Skeletal muscle tissue (tissue), 4 donors: Measurements from ENCODE around the gene SDF2. TPM values are rescaled to one million over a fixed set of nuclear protein-coding genes. Genes with fewer than 3 reads are reported as not detected.

ENCODE experiments used
- H3K27ac ChIP-seq: one replicate; pipeline ENCODE4 v1.7.0; 2013; ENCODE audit warnings: mild to moderate bottlenecking, low read depth, low read length, inconsistent platforms
- H3K27me3 ChIP-seq, 3 donors: one replicate each; pipeline ENCODE4 v1.7.0; 2013; ENCODE audit warnings: low read length in 3 of 3; ENCODE audit not compliant: control insufficient read depth in 3 of 3, insufficient read depth in 3 of 3
- H3K36me3 ChIP-seq, 3 donors: one replicate each; pipeline ENCODE4 v1.7.0; 2013; ENCODE audit warnings: low read length in 3 of 3; ENCODE audit not compliant: control insufficient read depth in 3 of 3, insufficient read depth in 3 of 3
- H3K4me1 ChIP-seq, 3 donors: one replicate each; pipeline ENCODE4 v1.7.0; 2013; ENCODE audit warnings: low read length in 3 of 3, mild to moderate bottlenecking in 3 of 3; ENCODE audit not compliant: control insufficient read depth in 3 of 3, insufficient read depth in 3 of 3
- H3K4me3 ChIP-seq, 3 donors: one replicate each; pipeline ENCODE4 v1.7.0; 2013; ENCODE audit warnings: low read length in 3 of 3
- H3K9ac ChIP-seq, 3 donors: one replicate each; pipeline ENCODE4 v1.7.0; 2013; ENCODE audit warnings: low read length in 3 of 3, mild to moderate bottlenecking in 3 of 3, moderate library complexity in 2 of 3, low read depth in 1 of 3
- H3K9me3 ChIP-seq, 3 donors: one replicate each; pipeline ENCODE4 v1.7.0; 2013; ENCODE audit warnings: low read length in 3 of 3; ENCODE audit not compliant: control insufficient read depth in 3 of 3
- total RNA-seq: library from RNA; depleted of rRNA; stranded (reverse); fragments of >200 nt; gene quantifications from one replicate; pipeline ENCODE4 v1.2.3, GENCODE V29; 2014
- donor health status: Osteomylitis.

The SDF2 gene
- total RNA-seq, 1 donor from 2014 or later: 41.2 TPM

- no peaks in the 10 kb centered on the region for H3K9me3 ChIP-seq
- peaks cover 49 to 60% (median 58%) of the 10 kb centered on the region in 3 donors for H3K36me3 ChIP-seq
- no peak overlapping the region for H3K9ac ChIP-seq
- peaks cover 30 to 34% (median 31%) of the 10 kb centered on the region in 3 donors for H3K4me1 ChIP-seq
- no peak overlapping the region for H3K4me3 ChIP-seq
- H3K27me3 ChIP-seq: no peaks in the 10 kb centered on the region
- H3K27ac ChIP-seq: no peak overlapping the region
Measured at GRCh38 chr17:28641579-28641978, 20.1 kb downstream of the SDF2 start.

GRCh38 chr17:28635506-28635905, 26.2 kb downstream of the SDF2 start:
- Histone ChIP-seq H3K9ac (no peak overlapping the region), H3K4me1 (no peaks in the 10 kb centered on the region), H3K27ac (no peak overlapping the region), H3K9me3 (no peaks in the 10 kb centered on the region), H3K4me3 (no peak overlapping the region), H3K27me3 (no peaks in the 10 kb centered on the region), H3K36me3 (peaks cover 86 to 97% (median 93%) of the 10 kb centered on the region in 3 donors)

GRCh38 chr17:28634206-28634865, 27.4 kb downstream of the SDF2 start:
- Histone ChIP-seq H3K9ac (no peak overlapping the region), H3K9me3 (no peaks in the 10 kb centered on the region), H3K27ac (no peak overlapping the region), H3K4me3 (no peak overlapping the region), H3K36me3 (peaks cover 78 to 94% (median 82%) of the 10 kb centered on the region in 3 donors), H3K27me3 (no peaks in the 10 kb centered on the region), H3K4me1 (no peaks in the 10 kb centered on the region)

- no peak overlapping the region for H3K4me3 ChIP-seq
- peaks cover 24 to 60% (median 52%) of the 10 kb centered on the region in 3 donors for H3K36me3 ChIP-seq
- no peaks in the 10 kb centered on the region for H3K9me3 ChIP-seq
- no peaks in the 10 kb centered on the region for H3K27me3 ChIP-seq
- no peak overlapping the region for H3K9ac ChIP-seq
- H3K4me1 ChIP-seq: peaks cover 4 to 13% (median 10%) of the 10 kb centered on the region in 3 donors
- no peak overlapping the region for H3K27ac ChIP-seq
Measured at GRCh38 chr17:28626818-28627217, 34.9 kb downstream of the SDF2 start.

GRCh38 chr17:28624148-28624547, 37.6 kb downstream of the SDF2 start:
- no peak overlapping the region for H3K4me3 ChIP-seq
- H3K27ac ChIP-seq: peak overlapping the region; percentile 68
- no peaks in the 10 kb centered on the region for H3K9me3 ChIP-seq
- H3K27me3 ChIP-seq: no peaks in the 10 kb centered on the region
- peaks cover 4 to 13% (median 10%) of the 10 kb centered on the region in 3 donors for H3K4me1 ChIP-seq
- peaks cover 37 to 68% (median 68%) of the 10 kb centered on the region in 3 donors for H3K36me3 ChIP-seq
- no peak overlapping the region for H3K9ac ChIP-seq

GRCh38 chr17:28623696-28624095, 38.0 kb downstream of the SDF2 start:
- peak overlapping the region; percentile 68 for H3K27ac ChIP-seq

GRCh38 chr17:28622186-28622585, 39.5 kb downstream of the SDF2 start:
- Histone ChIP-seq H3K4me3 (no peak overlapping the region), H3K9ac (no peak overlapping the region), H3K4me1 (peaks cover 4 to 13% (median 10%) of the 10 kb centered on the region in 3 donors), H3K36me3 (peaks cover 48 to 75% (median 69%) of the 10 kb centered on the region in 3 donors), H3K9me3 (no peaks in the 10 kb centered on the region), H3K27me3 (no peaks in the 10 kb centered on the region), H3K27ac (no peak overlapping the region)

More at GRCh38 chr17:28623696-28624095, 38.0 kb downstream of the SDF2 start:
- Histone ChIP-seq H3K36me3 (peaks cover 42 to 72% (median 72%) of the 10 kb centered on the region in 3 donors), H3K9me3 (no peaks in the 10 kb centered on the region), H3K27me3 (no peaks in the 10 kb centered on the region), H3K4me1 (peaks cover 4 to 13% (median 10%) of the 10 kb centered on the region in 3 donors), H3K4me3 (no peak overlapping the region), H3K9ac (no peak overlapping the region)

- H3K27ac ChIP-seq: no peak overlapping the region
- no peaks in the 10 kb centered on the region for H3K27me3 ChIP-seq
- H3K9me3 ChIP-seq: no peaks in the 10 kb centered on the region
- no peak overlapping the region for H3K4me3 ChIP-seq
- peaks cover 67 to 88% (median 81%) of the 10 kb centered on the region in 3 donors for H3K36me3 ChIP-seq
- peaks cover 4 to 13% (median 10%) of the 10 kb centered on the region in 3 donors for H3K4me1 ChIP-seq
- no peak overlapping the region for H3K9ac ChIP-seq
Measured at GRCh38 chr17:28620010-28620409, 41.7 kb downstream of the SDF2 start.

GRCh38 chr17:28618464-28618863, 43.2 kb downstream of the SDF2 start:
- H3K36me3 ChIP-seq: peaks cover 76 to 91% (median 88%) of the 10 kb centered on the region in 3 donors
- no peaks in the 10 kb centered on the region for H3K9me3 ChIP-seq
- no peak overlapping the region for H3K27ac ChIP-seq
- H3K27me3 ChIP-seq: no peaks in the 10 kb centered on the region
- no peak overlapping the region for H3K9ac ChIP-seq
- H3K4me3 ChIP-seq: no peak overlapping the region
- peaks cover 0 to 6% (median under 1%) of the 10 kb centered on the region in 3 donors for H3K4me1 ChIP-seq

- H3K36me3 ChIP-seq: peaks cover 74 to 84% (median 77%) of the 10 kb centered on the region in 3 donors
- no peak overlapping the region for H3K27ac ChIP-seq
- no peaks in the 10 kb centered on the region for H3K4me1 ChIP-seq
- H3K9me3 ChIP-seq: no peaks in the 10 kb centered on the region
- H3K4me3 ChIP-seq: no peak overlapping the region
- H3K27me3 ChIP-seq: no peaks in the 10 kb centered on the region
- H3K9ac ChIP-seq: no peak overlapping the region
Measured at GRCh38 chr17:28616281-28616680, 45.4 kb downstream of the SDF2 start.
